WTC11 (cell line): Measurements from ENCODE around the gene ROBO4.

Experiments used
- ATF1 ChIP-seq: sonication (generic); formaldehyde crosslinking; IDR thresholded peaks from 2 replicates; pipeline ENCODE4 v1.8.1; 2023; ENCODE audit warnings: mild to moderate bottlenecking, moderate library complexity, missing genetic modification reagents
- ESRRA ChIP-seq: sonication (generic); formaldehyde crosslinking; IDR thresholded peaks from 2 replicates; pipeline ENCODE4 v1.8.1; 2022; ENCODE audit warnings: mild to moderate bottlenecking, missing genetic modification reagents, borderline replicate concordance
- FOXP1 ChIP-seq: sonication (generic); formaldehyde crosslinking; IDR thresholded peaks from 2 replicates; pipeline ENCODE4 v1.8.0; 2022; ENCODE audit warnings: missing genetic modification reagents, mild to moderate bottlenecking, moderate library complexity, borderline replicate concordance
- GABPB1 ChIP-seq: sonication (generic); formaldehyde crosslinking; IDR thresholded peaks from 2 replicates; pipeline ENCODE4 v1.8.1; 2023; ENCODE audit warnings: mild to moderate bottlenecking, missing genetic modification reagents
- MYBL2 ChIP-seq: sonication (generic); formaldehyde crosslinking; IDR thresholded peaks from 2 replicates; pipeline ENCODE4 v1.8.1; 2023; ENCODE audit warnings: mild to moderate bottlenecking, moderate library complexity, missing genetic modification reagents
- NFE2L1 ChIP-seq: sonication (generic); formaldehyde crosslinking; IDR thresholded peaks from 2 replicates; pipeline ENCODE4 v1.8.1; 2023; ENCODE audit warnings: missing genetic modification reagents
- NR3C1 ChIP-seq: sonication (generic); formaldehyde crosslinking; conservative IDR thresholded peaks from 2 replicates; pipeline ENCODE4 v1.8.1; 2023; ENCODE audit warnings: low read depth, mild to moderate bottlenecking, missing genetic modification reagents
- TCF7 ChIP-seq: sonication (generic); formaldehyde crosslinking; IDR thresholded peaks from 2 replicates; pipeline ENCODE4 v1.8.0; 2022; ENCODE audit warnings: mild to moderate bottlenecking, low read depth, missing genetic modification reagents, moderate library complexity
- USF2 ChIP-seq: sonication (generic); formaldehyde crosslinking; IDR thresholded peaks from 2 replicates; pipeline ENCODE4 v1.8.1; 2023; ENCODE audit warnings: mild to moderate bottlenecking, missing genetic modification reagents, moderate library complexity
- ZNF281 ChIP-seq: sonication (generic); formaldehyde crosslinking; IDR thresholded peaks from 2 replicates; pipeline ENCODE4 v1.8.0; 2023; ENCODE audit warnings: mild to moderate bottlenecking, missing genetic modification reagents
- TF ChIP-seq, protein P1 (sequence below): fragments of 200-600 bp; IDR thresholded peaks from 2 replicates; pipeline ENCODE4 v1.8.0; 2022; ENCODE audit warnings: antibody characterized with exemption
- TF ChIP-seq, protein P2 (sequence below): sonication (generic); formaldehyde crosslinking; IDR thresholded peaks from 2 replicates; pipeline ENCODE4 v1.8.0; 2022; ENCODE audit warnings: mild to moderate bottlenecking, missing genetic modification reagents
- TF ChIP-seq, protein P3 (sequence below): sonication (generic); formaldehyde crosslinking; IDR thresholded peaks from 2 replicates; pipeline ENCODE4 v1.8.0; 2022; ENCODE audit warnings: missing genetic modification reagents
- TF ChIP-seq, protein P4 (sequence below): sonication (generic); formaldehyde crosslinking; IDR thresholded peaks from 2 replicates; pipeline ENCODE4 v1.8.1; 2022; ENCODE audit warnings: mild to moderate bottlenecking, moderate library complexity, missing genetic modification reagents

GRCh38 chr11:124872280-124872679, 25.4 kb downstream of the ROBO4 start:
- TF ChIP-seq, protein P1, sequence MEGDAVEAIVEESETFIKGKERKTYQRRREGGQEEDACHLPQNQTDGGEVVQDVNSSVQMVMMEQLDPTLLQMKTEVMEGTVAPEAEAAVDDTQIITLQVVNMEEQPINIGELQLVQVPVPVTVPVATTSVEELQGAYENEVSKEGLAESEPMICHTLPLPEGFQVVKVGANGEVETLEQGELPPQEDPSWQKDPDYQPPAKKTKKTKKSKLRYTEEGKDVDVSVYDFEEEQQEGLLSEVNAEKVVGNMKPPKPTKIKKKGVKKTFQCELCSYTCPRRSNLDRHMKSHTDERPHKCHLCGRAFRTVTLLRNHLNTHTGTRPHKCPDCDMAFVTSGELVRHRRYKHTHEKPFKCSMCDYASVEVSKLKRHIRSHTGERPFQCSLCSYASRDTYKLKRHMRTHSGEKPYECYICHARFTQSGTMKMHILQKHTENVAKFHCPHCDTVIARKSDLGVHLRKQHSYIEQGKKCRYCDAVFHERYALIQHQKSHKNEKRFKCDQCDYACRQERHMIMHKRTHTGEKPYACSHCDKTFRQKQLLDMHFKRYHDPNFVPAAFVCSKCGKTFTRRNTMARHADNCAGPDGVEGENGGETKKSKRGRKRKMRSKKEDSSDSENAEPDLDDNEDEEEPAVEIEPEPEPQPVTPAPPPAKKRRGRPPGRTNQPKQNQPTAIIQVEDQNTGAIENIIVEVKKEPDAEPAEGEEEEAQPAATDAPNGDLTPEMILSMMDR: no peak
- TF ChIP-seq ATF1 (CRISPR knock-in tag) (no peak), GABPB1 (CRISPR knock-in tag) (no peak), USF2 (no peak), NFE2L1 (no peak), TCF7 (CRISPR knock-in tag) (no peak), FOXP1 (CRISPR knock-in tag) (no peak), MYBL2 (CRISPR knock-in tag) (no peak), ZNF281 (no peak), ESRRA (CRISPR knock-in tag) (no peak), NR3C1 (no peak)
- TF ChIP-seq, protein P2, sequence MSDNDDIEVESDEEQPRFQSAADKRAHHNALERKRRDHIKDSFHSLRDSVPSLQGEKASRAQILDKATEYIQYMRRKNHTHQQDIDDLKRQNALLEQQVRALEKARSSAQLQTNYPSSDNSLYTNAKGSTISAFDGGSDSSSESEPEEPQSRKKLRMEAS (CRISPR knock-in tag): no peak
- TF ChIP-seq, protein P3, sequence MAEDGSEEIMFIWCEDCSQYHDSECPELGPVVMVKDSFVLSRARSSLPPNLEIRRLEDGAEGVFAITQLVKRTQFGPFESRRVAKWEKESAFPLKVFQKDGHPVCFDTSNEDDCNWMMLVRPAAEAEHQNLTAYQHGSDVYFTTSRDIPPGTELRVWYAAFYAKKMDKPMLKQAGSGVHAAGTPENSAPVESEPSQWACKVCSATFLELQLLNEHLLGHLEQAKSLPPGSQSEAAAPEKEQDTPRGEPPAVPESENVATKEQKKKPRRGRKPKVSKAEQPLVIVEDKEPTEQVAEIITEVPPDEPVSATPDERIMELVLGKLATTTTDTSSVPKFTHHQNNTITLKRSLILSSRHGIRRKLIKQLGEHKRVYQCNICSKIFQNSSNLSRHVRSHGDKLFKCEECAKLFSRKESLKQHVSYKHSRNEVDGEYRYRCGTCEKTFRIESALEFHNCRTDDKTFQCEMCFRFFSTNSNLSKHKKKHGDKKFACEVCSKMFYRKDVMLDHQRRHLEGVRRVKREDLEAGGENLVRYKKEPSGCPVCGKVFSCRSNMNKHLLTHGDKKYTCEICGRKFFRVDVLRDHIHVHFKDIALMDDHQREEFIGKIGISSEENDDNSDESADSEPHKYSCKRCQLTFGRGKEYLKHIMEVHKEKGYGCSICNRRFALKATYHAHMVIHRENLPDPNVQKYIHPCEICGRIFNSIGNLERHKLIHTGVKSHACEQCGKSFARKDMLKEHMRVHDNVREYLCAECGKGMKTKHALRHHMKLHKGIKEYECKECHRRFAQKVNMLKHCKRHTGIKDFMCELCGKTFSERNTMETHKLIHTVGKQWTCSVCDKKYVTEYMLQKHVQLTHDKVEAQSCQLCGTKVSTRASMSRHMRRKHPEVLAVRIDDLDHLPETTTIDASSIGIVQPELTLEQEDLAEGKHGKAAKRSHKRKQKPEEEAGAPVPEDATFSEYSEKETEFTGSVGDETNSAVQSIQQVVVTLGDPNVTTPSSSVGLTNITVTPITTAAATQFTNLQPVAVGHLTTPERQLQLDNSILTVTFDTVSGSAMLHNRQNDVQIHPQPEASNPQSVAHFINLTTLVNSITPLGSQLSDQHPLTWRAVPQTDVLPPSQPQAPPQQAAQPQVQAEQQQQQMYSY (CRISPR knock-in tag): no peak
- TF ChIP-seq, protein P4, sequence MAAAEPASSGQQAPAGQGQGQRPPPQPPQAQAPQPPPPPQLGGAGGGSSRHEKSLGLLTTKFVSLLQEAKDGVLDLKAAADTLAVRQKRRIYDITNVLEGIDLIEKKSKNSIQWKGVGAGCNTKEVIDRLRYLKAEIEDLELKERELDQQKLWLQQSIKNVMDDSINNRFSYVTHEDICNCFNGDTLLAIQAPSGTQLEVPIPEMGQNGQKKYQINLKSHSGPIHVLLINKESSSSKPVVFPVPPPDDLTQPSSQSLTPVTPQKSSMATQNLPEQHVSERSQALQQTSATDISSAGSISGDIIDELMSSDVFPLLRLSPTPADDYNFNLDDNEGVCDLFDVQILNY: no peak
